GM20000 (cell line): ENCODE results near the gene TFEB.

Experiments
- DNase-seq: peaks from one replicate; pipeline ENCODE4 v3.0.0; 2012; ENCODE audit warnings: low spot score
- TF ChIP-seq, protein P1 (sequence below): IDR thresholded peaks from 2 replicates; pipeline ENCODE4 v1.5.1; 2012; ENCODE audit warnings: mild to moderate bottlenecking, control low read depth; ENCODE audit errors: extremely low read depth, missing control alignments

The TFEB gene

DNA sequence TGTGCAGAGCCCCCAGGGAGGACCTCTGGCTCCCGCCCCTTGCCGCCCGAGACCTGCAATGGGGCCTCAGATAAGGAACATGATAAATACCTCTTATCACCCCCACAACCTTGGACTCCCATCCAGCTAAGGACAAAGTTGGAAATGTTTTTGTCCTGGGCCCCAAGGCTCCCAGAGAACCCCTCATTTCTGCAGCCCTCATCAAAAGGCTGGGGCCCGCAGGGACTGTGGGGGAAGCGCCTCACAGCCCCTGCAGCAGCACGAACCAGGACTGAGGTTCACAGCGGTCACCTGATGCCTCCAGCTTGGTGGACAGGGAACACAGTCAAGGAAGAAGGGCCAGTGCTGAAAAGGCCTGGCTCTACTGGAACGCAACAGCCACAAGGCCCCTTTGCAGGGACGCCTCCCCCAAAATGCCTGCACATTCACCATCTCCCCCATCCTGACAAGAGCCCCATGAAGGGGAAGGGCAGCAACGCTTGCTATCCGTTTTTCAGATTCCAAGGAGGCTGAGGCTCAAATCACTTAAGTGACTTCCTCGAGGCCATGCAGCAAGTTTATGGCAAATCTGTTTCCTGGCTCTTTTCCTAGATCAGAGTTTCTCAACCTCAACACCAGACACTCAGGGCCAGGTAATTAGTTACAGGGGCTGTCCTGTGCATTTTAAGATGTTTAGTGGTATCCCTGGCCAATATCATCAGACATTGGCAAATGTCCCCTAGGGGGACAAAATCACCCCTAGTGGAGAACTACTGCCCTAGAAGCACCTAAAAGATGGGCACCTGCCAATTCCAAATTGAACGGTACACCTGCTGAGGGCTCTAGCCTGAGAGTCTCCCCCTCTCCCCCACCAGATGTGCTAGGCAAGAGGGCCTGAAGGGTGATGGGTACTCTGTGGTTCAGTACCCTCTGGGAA is 10.6 kb downstream of the TFEB start:
- no peak for DNase-seq
- TF ChIP-seq, protein P1, sequence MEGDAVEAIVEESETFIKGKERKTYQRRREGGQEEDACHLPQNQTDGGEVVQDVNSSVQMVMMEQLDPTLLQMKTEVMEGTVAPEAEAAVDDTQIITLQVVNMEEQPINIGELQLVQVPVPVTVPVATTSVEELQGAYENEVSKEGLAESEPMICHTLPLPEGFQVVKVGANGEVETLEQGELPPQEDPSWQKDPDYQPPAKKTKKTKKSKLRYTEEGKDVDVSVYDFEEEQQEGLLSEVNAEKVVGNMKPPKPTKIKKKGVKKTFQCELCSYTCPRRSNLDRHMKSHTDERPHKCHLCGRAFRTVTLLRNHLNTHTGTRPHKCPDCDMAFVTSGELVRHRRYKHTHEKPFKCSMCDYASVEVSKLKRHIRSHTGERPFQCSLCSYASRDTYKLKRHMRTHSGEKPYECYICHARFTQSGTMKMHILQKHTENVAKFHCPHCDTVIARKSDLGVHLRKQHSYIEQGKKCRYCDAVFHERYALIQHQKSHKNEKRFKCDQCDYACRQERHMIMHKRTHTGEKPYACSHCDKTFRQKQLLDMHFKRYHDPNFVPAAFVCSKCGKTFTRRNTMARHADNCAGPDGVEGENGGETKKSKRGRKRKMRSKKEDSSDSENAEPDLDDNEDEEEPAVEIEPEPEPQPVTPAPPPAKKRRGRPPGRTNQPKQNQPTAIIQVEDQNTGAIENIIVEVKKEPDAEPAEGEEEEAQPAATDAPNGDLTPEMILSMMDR, result no peak

DNA sequence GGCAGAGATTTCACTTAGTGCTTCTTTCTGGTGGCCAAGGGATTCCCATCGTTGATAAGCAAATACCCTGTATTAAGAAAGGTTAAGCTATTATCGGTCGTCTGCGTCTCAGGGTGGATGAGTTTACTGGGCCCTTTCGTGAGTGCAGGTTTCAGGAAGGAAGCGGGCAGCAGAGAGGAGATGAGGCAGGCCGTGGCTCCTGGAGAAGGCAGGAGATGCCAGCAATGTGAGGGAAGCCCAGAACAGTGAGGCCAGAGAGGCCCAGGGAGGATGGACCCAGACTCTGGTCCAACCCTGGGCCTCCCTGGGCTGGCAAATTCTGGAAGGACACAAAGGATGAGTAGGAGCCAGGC is 11.2 kb downstream of the TFEB start:
- TF ChIP-seq, protein P1, result no peak
- DNase-seq, result no peak

- DNase-seq, result peak; percentile 83
- TF ChIP-seq, protein P1, result no peak
Measured at GRCh38 chr6:41723530-41724227, 11.7 kb downstream of the TFEB start.

- no peak for DNase-seq
- TF ChIP-seq, protein P1, result no peak
Measured at GRCh38 chr6:41722969-41723529, 12.4 kb downstream of the TFEB start.

- TF ChIP-seq, protein P1, result no peak
- DNase-seq, result no peak
Measured at GRCh38 chr6:41721414-41721813, 14.0 kb downstream of the TFEB start.

DNA sequence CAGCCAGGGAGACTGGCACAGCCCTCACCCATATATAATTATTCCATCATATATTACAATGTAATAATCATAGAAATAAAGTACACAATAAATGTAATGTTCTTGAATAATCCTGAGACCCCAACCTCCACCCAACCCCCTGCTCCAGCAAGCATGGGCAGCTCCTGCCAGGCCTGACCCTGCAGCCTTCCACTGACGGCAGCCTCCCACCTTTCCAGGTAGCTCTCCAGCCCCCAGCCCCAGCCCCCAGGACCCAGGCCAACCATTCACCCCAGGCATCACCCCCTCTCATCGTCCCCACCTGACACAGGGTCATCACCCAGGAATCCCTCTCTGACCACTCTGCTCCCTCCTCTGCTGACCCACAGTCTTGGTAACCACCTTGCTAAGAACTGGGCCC is 14.6 kb downstream of the TFEB start:
- TF ChIP-seq, protein P1, result no peak
- no peak for DNase-seq

- peak; percentile 64 for DNase-seq
- TF ChIP-seq, protein P1, result no peak
Measured at GRCh38 chr6:41720262-41720620, 15.2 kb downstream of the TFEB start.
